Lung (tissue), 12 donors: ENCODE results near the gene NES. TPM values are rescaled to one million over a fixed set of nuclear protein-coding genes. Genes with fewer than 3 reads are reported as not detected.

Source experiments
- ATAC-seq: fragments of 200-7000 bp; cut with Tn5 transposase; one replicate; pipeline ENCODE4 v1.9.1; 2020; ENCODE audit warnings: moderate number of reproducible peaks; ENCODE audit not compliant: insufficient read depth, low FRiP score
- DNase-seq, 3 donors: peaks; one replicate each; pipeline ENCODE4 v3.0.0-alpha.2; 2013 to 2017
- H3K27ac ChIP-seq, 2 donors: one replicate each; pipeline ENCODE4 v1.5.1; 2013; ENCODE audit warnings: mild to moderate bottlenecking in 2 of 2, moderate library complexity in 2 of 2, control low read depth in 1 of 2, inconsistent platforms in 1 of 2, low read depth in 1 of 2, low read length in 1 of 2
- H3K27me3 ChIP-seq, 3 donors: one replicate each; pipeline ENCODE4 v1.5.1; 2013; ENCODE audit warnings: low read length in 2 of 3; ENCODE audit not compliant: control insufficient read depth in 3 of 3, insufficient read depth in 3 of 3
- H3K36me3 ChIP-seq, 4 donors: one replicate each; pipeline ENCODE4 v1.5.1; 2013; ENCODE audit warnings: low read length in 4 of 4, mild to moderate bottlenecking in 1 of 4, moderate library complexity in 1 of 4; ENCODE audit not compliant: control insufficient read depth in 4 of 4, insufficient read depth in 4 of 4
- H3K4me1 ChIP-seq, 5 donors: one replicate each; pipeline ENCODE4 v1.5.1; 2013; ENCODE audit warnings: low read length in 5 of 5, mild to moderate bottlenecking in 2 of 5, moderate library complexity in 1 of 5; ENCODE audit not compliant: control insufficient read depth in 5 of 5, insufficient read depth in 5 of 5
- H3K4me3 ChIP-seq: one replicate; pipeline ENCODE4 v1.5.1; 2013; ENCODE audit warnings: mild to moderate bottlenecking, control low read depth, moderate library complexity
- H3K9ac ChIP-seq, 2 donors: one replicate each; pipeline ENCODE4 v1.5.1; 2013; ENCODE audit warnings: low read length in 2 of 2, control low read depth in 1 of 2; ENCODE audit not compliant: insufficient read depth in 1 of 2
- H3K9me3 ChIP-seq, 4 donors: one replicate each; pipeline ENCODE4 v1.5.1; 2013; ENCODE audit warnings: low read length in 3 of 4, mild to moderate bottlenecking in 1 of 4, moderate library complexity in 1 of 4; ENCODE audit not compliant: control insufficient read depth in 4 of 4, insufficient read depth in 3 of 4
- CTCF ChIP-seq: IDR thresholded peaks from 2 replicates; pipeline ENCODE4 v1.5.1; 2012; ENCODE audit warnings: mild to moderate bottlenecking; ENCODE audit errors: control extremely low read depth, extremely low read depth
- WGBS, 2 donors: extraction: QIAGEN DNeasy Blood & Tissue Kit; methylation state at CpG; one replicate each; pipeline ENCODE4 v1.1.7; 2013; 5-methylcytosine and 5-hydroxymethylcytosine counted together
- polyA plus RNA-seq, 2 donors: library from polyadenylated mRNA; stranded (reverse); fragments of 200-250 nt; gene quantifications; one replicate each; pipeline ENCODE4 v1.2.1, GENCODE V29; 2013
- total RNA-seq, 2 donors: library from RNA; depleted of rRNA in 1 of 2; stranded (reverse); fragments of >200 nt in 1 of 2; gene quantifications; one replicate each; pipeline ENCODE4 v1.2.1, GENCODE V29; 2014 to 2021
- donor health status: control.
- donor health status: control.
- donor health status: Bipolar disorder and iron deficiency.
- donor health status: healthy.
- donor health status: DM: yes; HTN: yes; CAD: no.

NES gene
- total and polyA plus RNA-seq, 4 donors = 17.6 to 57.4 (median 34.2) TPM

- Histone ChIP-seq H3K9me3 (no peaks in the 10 kb centered on the region), H3K4me1 (peaks cover 0 to 76% (median 17%) of the 10 kb centered on the region in 5 donors), H3K4me3 (no peak overlapping the region), H3K27ac (no peak overlapping the region), H3K9ac (no peak overlapping the region), H3K36me3 (peaks cover 0 to 4% (median 0%) of the 10 kb centered on the region in 4 donors), H3K27me3 (peaks cover 0 to 4% (median 0%) of the 10 kb centered on the region in 3 donors)
- ATAC-seq = no peak
- no peak for TF ChIP-seq CTCF
- DNase-seq = no peak
- WGBS, 2 donors = 62 to 71% methylated on average over 4 of the region's 4 CpGs
These were observed 31.0 kb upstream of the NES start for GRCh38 chr1:156708218-156708661.

- 67 to 68% methylated on average over 7 to 8 of the region's 8 CpGs for WGBS, 2 donors
These were observed 30.4 kb upstream of the NES start for GRCh38 chr1:156707417-156708217.

GRCh38 chr1:156706657-156707416, 29.6 kb upstream of the NES start:
- no peaks in the 10 kb centered on the region for H3K36me3 ChIP-seq
- peak overlapping the region in 1 of 2 donors; percentile 46 for H3K27ac ChIP-seq
- H3K9ac ChIP-seq = no peak overlapping the region
- H3K27me3 ChIP-seq = peaks cover 0 to 4% (median 0%) of the 10 kb centered on the region in 3 donors
- TF ChIP-seq CTCF = no peak
- no peaks in the 10 kb centered on the region for H3K9me3 ChIP-seq
- DNase-seq (peak; percentile 83 to 91 (median 85)), ATAC-seq (no peak)
- WGBS, 2 donors = 6 to 7% methylated on average over 26 to 29 of the region's 29 CpGs
- no peak overlapping the region for H3K4me3 ChIP-seq
- H3K4me1 ChIP-seq = peaks cover 0 to 78% (median 17%) of the 10 kb centered on the region in 5 donors

More at GRCh38 chr1:156707417-156708217, 30.4 kb upstream of the NES start:
- H3K27ac ChIP-seq = no peak overlapping the region
- peaks cover 0 to 4% (median 0%) of the 10 kb centered on the region in 3 donors for H3K27me3 ChIP-seq
- no peak overlapping the region for H3K9ac ChIP-seq
- DNase-seq = peak; percentile 44 to 77 (median 61)
- H3K9me3 ChIP-seq = no peaks in the 10 kb centered on the region
- H3K4me1 ChIP-seq = peaks cover 0 to 78% (median 17%) of the 10 kb centered on the region in 5 donors
- H3K36me3 ChIP-seq = peaks cover 0 to 4% (median 0%) of the 10 kb centered on the region in 4 donors
- ATAC-seq = no peak
- H3K4me3 ChIP-seq = no peak overlapping the region
- no peak for TF ChIP-seq CTCF
